Measurements from ENCODE around the gene CDCA7L.
A peak's percentile ranks its signal among the peaks of the same experiment; 100 is the strongest.

Gene CDCA7L

DNA sequence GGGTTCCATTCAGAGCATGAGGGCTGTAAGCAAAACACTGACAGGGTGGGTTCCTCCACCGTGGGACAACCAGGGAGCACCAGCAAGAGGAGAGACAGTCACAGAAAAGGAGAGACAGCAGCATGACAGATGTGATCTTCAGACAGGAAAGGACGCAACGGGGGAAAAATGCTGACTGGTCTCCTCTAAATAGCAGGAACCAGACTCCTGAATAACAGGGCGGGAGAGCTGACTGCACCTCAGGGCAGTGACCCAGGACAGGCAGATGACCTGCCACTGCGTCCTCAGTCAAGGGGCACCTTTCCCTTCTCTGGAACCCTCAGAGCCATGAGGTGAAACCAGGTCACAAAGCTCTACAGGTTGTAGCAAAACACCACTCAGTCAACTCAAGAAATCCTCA lies 37.0 kb downstream of the CDCA7L start:
- DNase-seq: no peak
- H3K4me3 ChIP-seq (ENCODE audit: low read depth, low read length): no peak overlapping the region
- peaks cover 20% of the 10 kb centered on the region for H3K36me3 ChIP-seq (replicated peaks)
- no peak for TF ChIP-seq CTCF (IDR thresholded peaks at IDR 0.05; ENCODE audit: low read depth, low read length, missing control alignments)
- H3K27ac ChIP-seq: no peak overlapping the region
- in situ Hi-C loops (cut with HindIII; ENCODE audit: low pct_ligation_motif_present, low sequenced_read_pairs): no loop called here
- H3K27me3 ChIP-seq (replicated peaks): no peaks in the 10 kb centered on the region

DNA sequence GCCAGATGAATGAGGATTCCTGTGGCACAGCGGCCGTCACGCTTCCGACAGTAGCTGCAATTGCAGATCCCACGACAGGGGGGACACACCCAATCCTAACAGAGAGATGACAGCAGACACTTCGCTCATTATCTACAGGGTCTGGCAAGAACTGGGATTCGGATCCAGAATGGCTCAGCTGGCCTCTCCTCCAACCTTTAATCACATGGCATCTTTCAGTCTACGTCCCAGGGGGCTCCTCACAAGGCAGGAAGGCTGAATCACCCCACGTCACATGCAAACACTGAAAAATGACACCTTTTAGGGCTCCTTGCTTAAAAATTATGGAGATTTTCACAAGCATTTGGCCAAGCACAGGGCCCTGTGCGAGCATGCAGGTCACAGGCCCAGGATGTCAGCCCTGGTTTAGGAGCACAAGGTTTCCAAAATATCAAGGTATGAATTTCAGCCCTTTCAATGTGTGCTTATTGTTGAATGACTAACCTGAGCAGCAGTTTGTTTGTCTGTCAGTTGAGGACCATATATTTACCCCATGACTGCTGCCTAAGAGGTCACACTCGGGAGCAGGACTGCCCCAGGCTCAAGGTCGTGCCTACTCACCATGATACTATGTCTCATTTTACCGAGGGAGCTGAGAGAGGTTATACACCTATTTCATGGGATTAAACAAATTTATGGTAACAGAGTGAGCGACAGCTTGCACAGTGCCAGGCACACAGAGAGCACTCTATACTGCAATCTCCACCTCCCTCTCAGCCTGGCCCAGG lies 42.5 kb downstream of the CDCA7L start:
- Histone ChIP-seq H3K36me3 (replicated peaks) (peaks cover 32% of the 10 kb centered on the region), H3K27me3 (replicated peaks) (no peaks in the 10 kb centered on the region), H3K4me3 (ENCODE audit: low read depth, low read length) (no peak overlapping the region), H3K27ac (peak overlapping the region; percentile 22)
- in situ Hi-C loops (cut with HindIII; ENCODE audit: low pct_ligation_motif_present, low sequenced_read_pairs): no loop called here
- DNase-seq: peak; percentile 40
- no peak for TF ChIP-seq CTCF (IDR thresholded peaks at IDR 0.05; ENCODE audit: low read depth, low read length, missing control alignments)

DNA sequence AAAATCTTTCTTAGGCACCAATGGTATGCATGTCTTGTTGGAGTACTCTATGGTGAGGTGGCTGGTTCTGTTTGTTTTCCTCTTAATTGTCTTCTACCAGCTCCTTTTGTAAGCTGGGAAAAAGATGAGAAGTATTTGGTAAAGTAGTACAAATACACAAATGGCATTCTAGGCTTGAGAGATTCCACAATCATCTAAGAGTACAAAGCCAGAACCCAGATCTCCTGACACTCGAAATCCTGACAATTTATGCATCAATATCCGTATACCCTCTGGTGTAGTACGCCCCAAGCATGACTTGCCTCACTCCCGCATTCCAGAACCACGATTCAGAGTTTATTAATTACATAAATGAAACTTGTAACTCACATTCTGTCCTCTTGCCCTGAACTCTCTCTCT lies 43.5 kb downstream of the CDCA7L start:
- no peak for TF ChIP-seq CTCF (IDR thresholded peaks at IDR 0.05; ENCODE audit: low read depth, low read length, missing control alignments)
- in situ Hi-C loops (cut with HindIII; ENCODE audit: low pct_ligation_motif_present, low sequenced_read_pairs): no loop called here
- Histone ChIP-seq H3K4me3 (ENCODE audit: low read depth, low read length) (no peak overlapping the region), H3K27ac (no peak overlapping the region), H3K36me3 (replicated peaks) (peaks cover 29% of the 10 kb centered on the region), H3K27me3 (replicated peaks) (no peaks in the 10 kb centered on the region)
- DNase-seq: peak; percentile 25

DNA sequence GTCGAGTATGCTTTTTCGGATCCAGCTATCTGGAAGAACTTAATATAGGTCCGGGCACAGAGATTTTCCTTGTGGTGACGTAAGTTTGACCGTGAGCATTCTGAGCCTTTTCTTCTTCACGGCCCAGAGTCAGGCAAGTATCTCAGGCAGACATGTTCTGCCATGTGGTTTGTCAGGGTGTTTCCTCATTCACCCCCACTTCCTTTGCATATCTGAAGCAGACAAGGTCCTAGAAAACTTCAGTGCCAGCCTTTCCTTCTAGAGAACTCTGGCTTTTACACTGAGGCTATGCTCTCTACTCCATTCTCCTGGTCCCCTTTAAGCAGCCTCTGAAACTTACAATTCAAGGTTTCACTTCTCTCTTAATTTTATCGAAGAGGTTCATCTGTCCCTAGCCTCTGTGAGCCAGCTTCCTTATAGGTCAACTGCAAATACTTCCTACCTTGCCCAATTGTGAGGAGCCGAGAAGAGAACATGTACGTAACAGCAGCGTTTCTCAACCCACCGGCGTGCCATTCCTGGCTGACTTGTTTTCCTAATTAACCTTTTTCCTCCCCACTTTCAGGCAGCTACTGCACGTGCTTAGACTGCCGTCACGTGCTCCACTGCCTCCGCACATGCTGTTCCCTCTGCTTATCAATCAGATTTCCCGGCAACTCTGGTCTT lies 47.3 kb downstream of the CDCA7L start:
- in situ Hi-C loops (cut with HindIII; ENCODE audit: low pct_ligation_motif_present, low sequenced_read_pairs): no loop called here
- TF ChIP-seq CTCF (IDR thresholded peaks at IDR 0.05; ENCODE audit: low read depth, low read length, missing control alignments): no peak
- no peak overlapping the region for H3K4me3 ChIP-seq (ENCODE audit: low read depth, low read length)
- no peak for DNase-seq
- no peak overlapping the region for H3K27ac ChIP-seq
- H3K36me3 ChIP-seq (replicated peaks): peaks cover 15% of the 10 kb centered on the region
- H3K27me3 ChIP-seq (replicated peaks): no peaks in the 10 kb centered on the region

GRCh38 chr7:21893401-21893800 lies 52.3 kb downstream of the CDCA7L start:
- TF ChIP-seq CTCF (IDR thresholded peaks at IDR 0.05; ENCODE audit: low read depth, low read length, missing control alignments): no peak
- Histone ChIP-seq H3K27me3 (replicated peaks) (no peaks in the 10 kb centered on the region), H3K4me3 (ENCODE audit: low read depth, low read length) (no peak overlapping the region), H3K27ac (no peak overlapping the region), H3K36me3 (replicated peaks) (peaks cover 3% of the 10 kb centered on the region)
- no peak for DNase-seq
- in situ Hi-C loops (cut with HindIII; ENCODE audit: low pct_ligation_motif_present, low sequenced_read_pairs): no loop called here

All from brain microvascular endothelial cell (primary cell).